HCT116 (cell line): Measurements from ENCODE around the gene FOXP1. TPM values are rescaled to one million over a fixed set of nuclear protein-coding genes. Genes with fewer than 3 reads are reported as not detected.

Experiments used
- ATAC-seq: fragments of 200-7000 bp; cut with Tn5 transposase; 2 replicates; pipeline ENCODE4 v1.9.1; 2020; ENCODE audit warnings: mild to moderate bottlenecking, moderate library complexity
- BruUV-seq: library from RNA; stranded (reverse); fragments of 400-500 nt; replicated peaks from 2 replicates; lab custom pipeline; 2021; lab: Mats Ljungman, UMichigan
- CTCF ChIA-PET: fragments of 300-600 bp; sonication (Branson Sonifier 250); formaldehyde crosslinking; loops from one replicate; lab custom pipeline; 2021; ENCODE audit warnings: antibody characterized with exemption; lab: Charles Lee
- POLR2A ChIA-PET: fragments of 300-600, 350-600 bp; sonication (Branson Sonifier 250); formaldehyde crosslinking; loops from one replicate; lab custom pipeline; 2021; ENCODE audit warnings: antibody characterized with exemption; lab: Charles Lee
- RAD21 ChIA-PET, 2 experiments: fragments of 300-600 bp; sonication (Branson Sonifier 250); formaldehyde crosslinking; loops; one replicate each; lab custom pipeline; 2023; ENCODE audit warnings: low total read pairs in 2 of 2; ENCODE audit not compliant: uncharacterized antibody in 2 of 2, unreplicated experiment in 2 of 2, low non-redundant PET in 1 of 2; lab: Charles Lee
- DNase-seq: peaks from one replicate; pipeline ENCODE4 v3.0.0-alpha.2; 2010; ENCODE audit warnings: low read depth, low spot score
- H2AFZ ChIP-seq: fragments of 200-600 bp; shearing (Covaris generic), sonication (generic); 2 replicates; pipeline ENCODE4 v1.6.1; 2017; ENCODE audit warnings: low read depth, mixed run types, mixed read lengths, antibody characterized with exemption, low read length; ENCODE audit not compliant: poor library complexity, severe bottlenecking
- H3K27ac ChIP-seq: 2 replicates; pipeline ENCODE4 v1.5.1; 2012; ENCODE audit warnings: low read depth, low read length
- H3K27me3 ChIP-seq: fragments of 200-600 bp; sonication (generic); 2 replicates; pipeline ENCODE4 v1.6.1; 2016; ENCODE audit warnings: mixed run types, low read length, mixed read lengths; ENCODE audit not compliant: insufficient read depth
- H3K36me3 ChIP-seq, 2 experiments: fragments of 200-500 bp in 1 of 2; fragments of 200-600 bp in 1 of 2; sonication (Bioruptor generic) in 1 of 2; sonication (generic) in 1 of 2; 2 replicates each; pipeline versions ENCODE4 v1.5.1 to v1.6.1; 2014 to 2016; ENCODE audit warnings: low read length in 2 of 2, inconsistent platforms in 1 of 2, mixed read lengths in 1 of 2, mixed run types in 1 of 2; ENCODE audit not compliant: insufficient read depth in 2 of 2, control insufficient read depth in 1 of 2
- H3K4me1 ChIP-seq, 2 experiments: fragments of 200-600 bp in 1 of 2; sonication (generic) in 1 of 2; 2 replicates each; pipeline versions ENCODE4 v1.5.1 to v1.6.1; 2012 to 2017; ENCODE audit warnings: low read length in 2 of 2, inconsistent platforms in 1 of 2, mild to moderate bottlenecking in 1 of 2, mixed read lengths in 1 of 2, mixed run types in 1 of 2, moderate library complexity in 1 of 2; ENCODE audit not compliant: insufficient read depth in 2 of 2, control insufficient read depth in 1 of 2
- H3K4me2 ChIP-seq: fragments of 200-600 bp; sonication (generic); 2 replicates; pipeline ENCODE4 v1.6.1; 2017; ENCODE audit warnings: mixed run types, low read length, mixed read lengths
- H3K4me3 ChIP-seq, 2 experiments: fragments of 200-600 bp in 1 of 2; sonication (generic) in 1 of 2; replicated peaks in 1 of 2; 2 replicates each; pipeline ENCODE4 v1.5.1; 2011 to 2016; ENCODE audit warnings: low read length in 2 of 2, control low read depth in 1 of 2, low read depth in 1 of 2, mild to moderate bottlenecking in 1 of 2, mixed read lengths in 1 of 2, mixed run types in 1 of 2
- H3K79me2 ChIP-seq: fragments of 200-600 bp; sonication (generic); 2 replicates; pipeline ENCODE4 v1.6.1; 2017; ENCODE audit warnings: mild to moderate bottlenecking, mixed run types, low read length, moderate library complexity, mixed read lengths; ENCODE audit not compliant: insufficient read depth
- H3K9ac ChIP-seq: fragments of 200-600 bp; sonication (generic); 2 replicates; pipeline ENCODE4 v1.6.1; 2016; ENCODE audit warnings: low read length, mixed read lengths
- H3K9me2 ChIP-seq: fragments of 200-600 bp; sonication (generic), shearing (Covaris generic); 2 replicates; pipeline ENCODE4 v1.6.1; 2017; ENCODE audit warnings: mixed run types, mild to moderate bottlenecking, moderate library complexity; ENCODE audit not compliant: insufficient read depth
- H3K9me3 ChIP-seq, 2 experiments: fragments of 200-500 bp in 1 of 2; fragments of 200-600 bp in 1 of 2; sonication (Bioruptor generic) in 1 of 2; sonication (generic) in 1 of 2; 2 replicates each; pipeline ENCODE4 v1.6.1; 2014 to 2017; ENCODE audit warnings: low read length in 2 of 2, mixed read lengths in 2 of 2, inconsistent platforms in 1 of 2, low read depth in 1 of 2, mild to moderate bottlenecking in 1 of 2, mixed run types in 1 of 2, moderate library complexity in 1 of 2; ENCODE audit not compliant: control insufficient read depth in 1 of 2, insufficient read depth in 1 of 2
- H4K20me1 ChIP-seq: fragments of 200-600 bp; sonication (generic), shearing (Covaris generic); 2 replicates; pipeline ENCODE4 v1.6.1; 2017; ENCODE audit warnings: mixed run types, mild to moderate bottlenecking, moderate library complexity; ENCODE audit not compliant: insufficient read depth
- CTCF ChIP-seq, 3 experiments: fragments of 200-600 bp in 1 of 3; sonication (generic) in 1 of 3; IDR thresholded peaks in 2 of 3; conservative IDR thresholded peaks in 1 of 3; 2 replicates each; pipeline ENCODE4 v1.5.1; 2012 to 2017; ENCODE audit warnings: low read depth in 2 of 3, low read length in 2 of 3, antibody characterized with exemption in 1 of 3, borderline replicate concordance in 1 of 3, control low read depth in 1 of 3, mild to moderate bottlenecking in 1 of 3, mixed read lengths in 1 of 3, mixed run types in 1 of 3, moderate library complexity in 1 of 3; ENCODE audit not compliant: insufficient read depth in 1 of 3
- EZH2 ChIP-seq: fragments of 200-600 bp; sonication (generic); IDR thresholded peaks from 2 replicates; pipeline ENCODE4 v1.6.1; 2017; ENCODE audit warnings: antibody characterized with exemption, mixed run types
- EZH2phosphoT487 ChIP-seq: fragments of 200-600 bp; IDR thresholded peaks from 2 replicates; pipeline ENCODE4 v1.6.1; 2018; ENCODE audit warnings: antibody characterized with exemption, borderline replicate concordance
- RAD21 ChIP-seq: IDR thresholded peaks from 2 replicates; pipeline ENCODE4 v1.6.1; 2012; ENCODE audit warnings: low read depth, mild to moderate bottlenecking
- SP1 ChIP-seq: IDR thresholded peaks from 2 replicates; pipeline ENCODE4 v1.6.1; 2012; ENCODE audit warnings: low read depth
- TCF7L2 ChIP-seq: IDR thresholded peaks from 2 replicates; pipeline ENCODE4 v1.7.0; 2011; ENCODE audit warnings: borderline replicate concordance, inconsistent platforms; ENCODE audit not compliant: insufficient read depth, insufficient read length; ENCODE audit errors: extremely low read depth
- ZNF274 ChIP-seq: fragments of 200-500 bp; sonication (Bioruptor generic); IDR thresholded peaks from 2 replicates; pipeline ENCODE4 v1.6.1; 2014; ENCODE audit warnings: mild to moderate bottlenecking, low read depth, low read length, inconsistent platforms
- intact Hi-C: fragments of 100-400 bp; cut with micrococcal nuclease; formaldehyde crosslinking; loops from 2 replicates; pipeline ENCODE4 v1.10.0; 2022
- total RNA-seq: library from RNA; stranded (reverse); gene quantifications from one replicate; pipeline ENCODE4 v1.2.1, GENCODE V29; 2021; ENCODE audit not compliant: unreplicated experiment
- TF ChIP-seq, protein P1 (sequence below): IDR thresholded peaks from 2 replicates; pipeline ENCODE4 v1.6.1; 2011; ENCODE audit warnings: mild to moderate bottlenecking, low read length, moderate library complexity; ENCODE audit not compliant: insufficient replicate concordance; ENCODE audit errors: extremely low read depth

FOXP1 gene
- total RNA-seq, 1 experiment from 2014 or later, result 11.4 TPM

DNA sequence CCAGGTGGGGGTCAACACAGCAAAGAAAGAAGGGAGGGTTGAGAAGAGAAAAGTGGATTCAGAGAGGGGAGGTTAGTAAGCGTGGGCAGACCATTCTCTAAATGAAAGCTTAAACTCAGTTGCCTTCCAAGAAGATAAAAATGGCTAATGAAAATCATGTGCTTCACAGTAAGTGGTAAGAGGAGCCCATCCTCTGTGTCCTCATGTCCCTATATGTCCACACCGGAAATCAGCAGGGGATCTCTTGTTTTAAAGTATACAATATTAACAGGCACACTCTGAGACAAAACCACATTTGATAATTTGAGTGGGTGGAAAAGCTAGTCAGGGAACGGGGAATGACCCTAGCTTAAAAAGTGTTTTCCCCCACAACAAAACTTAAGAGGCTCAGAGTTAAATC is 4.4 kb upstream of the FOXP1 start:
- no peaks in the 10 kb centered on the region for H3K9me3 ChIP-seq
- H3K4me3 ChIP-seq, result no peak overlapping the region
- H3K27me3 ChIP-seq, result no peaks in the 10 kb centered on the region
- DNase-seq (no peak), ATAC-seq (no peak)
- no peak overlapping the region for H3K9ac ChIP-seq
- H3K4me1 ChIP-seq, result peaks cover 0 to 6% of the 10 kb centered on the region in 2 experiments; a peak in 1 of 4 replicates
- no peaks in the 10 kb centered on the region for H3K9me2 ChIP-seq
- POLR2A ChIA-PET, result no interaction called here
- H3K36me3 ChIP-seq, result no peaks in the 10 kb centered on the region
- no peak for TF ChIP-seq EZH2phosphoT487
- no peak overlapping the region for H3K4me2 ChIP-seq
- RAD21 ChIA-PET, result no interaction called here
- H3K79me2 ChIP-seq, result no peaks in the 10 kb centered on the region
- H2AFZ ChIP-seq, result no peak overlapping the region
- H4K20me1 ChIP-seq, result no peaks in the 10 kb centered on the region
- no peak overlapping the region for H3K27ac ChIP-seq
- BruUV-seq, result no TSS peak
- intact Hi-C loops, result loop anchor here (2.0 to 10.0 kb wide), 4 partner anchors 513 to 1523 kb away; no protein-coding TSS in a partner anchor
- CTCF ChIA-PET, result no interaction called here

GRCh38 chr3:71586810-71587242 is 3.3 kb upstream of the FOXP1 start:
- Histone ChIP-seq H3K9me3 (no peaks in the 10 kb centered on the region), H3K4me1 (peaks cover 0 to 6% of the 10 kb centered on the region in 2 experiments; a peak in 1 of 4 replicates), H3K4me3 (no peak overlapping the region), H4K20me1 (no peaks in the 10 kb centered on the region), H3K36me3 (no peaks in the 10 kb centered on the region), H2AFZ (no peak overlapping the region), H3K9me2 (no peaks in the 10 kb centered on the region), H3K27ac (no peak overlapping the region), H3K9ac (no peak overlapping the region), H3K79me2 (no peaks in the 10 kb centered on the region), H3K4me2 (no peak overlapping the region), H3K27me3 (no peaks in the 10 kb centered on the region)
- intact Hi-C loops, result loop anchor here (1.0 to 10.0 kb wide), 5 partner anchors 512 to 1522 kb away; no protein-coding TSS in a partner anchor
- ChIA-PET POLR2A (no interaction called here), RAD21 (interaction anchor here in 1 of 2 experiments (0.6 kb wide), 1 partner anchor 271 kb away, joined by 3 read pairs; no protein-coding TSS in a partner anchor)
- no peak for DNase-seq
- BruUV-seq, result no TSS peak
- no peak for TF ChIP-seq RAD21
- no peak for TF ChIP-seq ZNF274
- TF ChIP-seq TCF7L2, result no peak
- no peak for TF ChIP-seq EZH2
- TF ChIP-seq CTCF (IDR thresholded peaks at IDR 0.05 in 2 of 3, conservative IDR thresholded peaks at IDR 0.05 in 1 of 3; ENCODE audit: borderline replicate concordance in 1 of 3, insufficient read depth in 1 of 3, low read depth in 2 of 3, low read length in 2 of 3), result no peak
- TF ChIP-seq, protein P1, sequence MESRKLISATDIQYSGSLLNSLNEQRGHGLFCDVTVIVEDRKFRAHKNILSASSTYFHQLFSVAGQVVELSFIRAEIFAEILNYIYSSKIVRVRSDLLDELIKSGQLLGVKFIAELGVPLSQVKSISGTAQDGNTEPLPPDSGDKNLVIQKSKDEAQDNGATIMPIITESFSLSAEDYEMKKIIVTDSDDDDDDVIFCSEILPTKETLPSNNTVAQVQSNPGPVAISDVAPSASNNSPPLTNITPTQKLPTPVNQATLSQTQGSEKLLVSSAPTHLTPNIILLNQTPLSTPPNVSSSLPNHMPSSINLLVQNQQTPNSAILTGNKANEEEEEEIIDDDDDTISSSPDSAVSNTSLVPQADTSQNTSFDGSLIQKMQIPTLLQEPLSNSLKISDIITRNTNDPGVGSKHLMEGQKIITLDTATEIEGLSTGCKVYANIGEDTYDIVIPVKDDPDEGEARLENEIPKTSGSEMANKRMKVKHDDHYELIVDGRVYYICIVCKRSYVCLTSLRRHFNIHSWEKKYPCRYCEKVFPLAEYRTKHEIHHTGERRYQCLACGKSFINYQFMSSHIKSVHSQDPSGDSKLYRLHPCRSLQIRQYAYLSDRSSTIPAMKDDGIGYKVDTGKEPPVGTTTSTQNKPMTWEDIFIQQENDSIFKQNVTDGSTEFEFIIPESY, result no peak
- no peak for TF ChIP-seq SP1
- TF ChIP-seq, all 23 proteins: peak for 0
- no peak for ATAC-seq
- CTCF ChIA-PET, result interaction anchor here (0.5 to 1.4 kb wide), 5 partner anchors 10 to 1033 kb away, joined by 3 to 4 read pairs (median 4); no protein-coding TSS in a partner anchor
